Measurements from ENCODE around the gene CCHCR1. TPM values are rescaled to one million over a fixed set of nuclear protein-coding genes. Genes with fewer than 3 reads are reported as not detected.
"Not testable (repeated sequence)": the region's sequence is repeated elsewhere in the genome, so short reads cannot be mapped to it uniquely, and the experiment has no call there.

The CCHCR1 gene
- total RNA-seq, 1 experiment from 2014 or later = 31.3 TPM

- no TSS peak for BruUV-seq (replicated peaks)
- ATAC-seq (no peak; the same call in 1 of the 2 replicates), DNase-seq (peak; percentile 18)
- no peaks in the 10 kb centered on the region for H3K9me2 ChIP-seq (replicated peaks; ENCODE audit: low read length)
- ChIA-PET CTCF (no interaction called here), POLR2A (ENCODE audit: unreplicated experiment) (no interaction called here)
- no peaks in the 10 kb centered on the region for H3K27me3 ChIP-seq (ENCODE audit: low read length)
- TF ChIP-seq EZH2phosphoT487 (IDR thresholded peaks at IDR 0.05; ENCODE audit: borderline replicate concordance, low read length) = no peak
- TF ChIP-seq EZH2 (IDR thresholded peaks at IDR 0.05; ENCODE audit: low read length, unreplicated experiment) = no peak
- no peak for TF ChIP-seq CTCF (conservative IDR thresholded peaks at IDR 0.05; ENCODE audit: low read depth, low read length)
- H3K4me1 ChIP-seq (ENCODE audit: insufficient read depth, low read length) = peaks cover 5% of the 10 kb centered on the region
- H3K9ac ChIP-seq (ENCODE audit: low read length) = no peak overlapping the region
- H3K4me3 ChIP-seq (ENCODE audit: low read length) = no peak overlapping the region
- H3K79me2 ChIP-seq (ENCODE audit: low read length) = no peaks in the 10 kb centered on the region
- no peaks in the 10 kb centered on the region for H3K9me3 ChIP-seq (ENCODE audit: low read length)
- H3K4me2 ChIP-seq (ENCODE audit: low read length) = no peak overlapping the region
- H3K27ac ChIP-seq (ENCODE audit: low read length) = no peak overlapping the region
- intact Hi-C loops (cut with micrococcal nuclease) = no loop called here
- H2AFZ ChIP-seq (ENCODE audit: low read length) = no peak overlapping the region
- no peaks in the 10 kb centered on the region for H3K36me3 ChIP-seq (ENCODE audit: low read depth, low read length)
- H3F3A ChIP-seq (ENCODE audit: low read length, unreplicated experiment) = no peaks in the 10 kb centered on the region
- no peaks in the 10 kb centered on the region for H4K20me1 ChIP-seq (ENCODE audit: low read length)
Observed at GRCh38 chr6:31169123-31169857, 11.7 kb upstream of the CCHCR1 start.

GRCh38 chr6:31168606-31169005 is 11.0 kb upstream of the CCHCR1 start:
- Histone ChIP-seq H3K9ac (ENCODE audit: low read length) (no peak overlapping the region), H3K4me3 (ENCODE audit: low read length) (no peak overlapping the region), H3K27ac (ENCODE audit: low read length) (no peak overlapping the region), H3K9me2 (replicated peaks; ENCODE audit: low read length) (no peaks in the 10 kb centered on the region), H2AFZ (ENCODE audit: low read length) (no peak overlapping the region), H3K4me2 (ENCODE audit: low read length) (no peak overlapping the region), H3K36me3 (ENCODE audit: low read depth, low read length) (no peaks in the 10 kb centered on the region), H3K27me3 (ENCODE audit: low read length) (no peaks in the 10 kb centered on the region), H3K4me1 (ENCODE audit: insufficient read depth, low read length) (peaks cover 5% of the 10 kb centered on the region), H3K9me3 (ENCODE audit: low read length) (no peaks in the 10 kb centered on the region), H3K79me2 (ENCODE audit: low read length) (no peaks in the 10 kb centered on the region), H4K20me1 (ENCODE audit: low read length) (no peaks in the 10 kb centered on the region), H3F3A (ENCODE audit: low read length, unreplicated experiment) (no peaks in the 10 kb centered on the region)
- CTCF ChIA-PET = no interaction called here
- POLR2A ChIA-PET (ENCODE audit: unreplicated experiment) = interaction anchor here (0.5 kb wide), 1 partner anchor 211 kb away, joined by 3 read pairs; no protein-coding TSS in a partner anchor
- TF ChIP-seq EZH2 (IDR thresholded peaks at IDR 0.05; ENCODE audit: low read length, unreplicated experiment) = no peak
- TF ChIP-seq CTCF (conservative IDR thresholded peaks at IDR 0.05; ENCODE audit: low read depth, low read length) = no peak
- TF ChIP-seq EZH2phosphoT487 (IDR thresholded peaks at IDR 0.05; ENCODE audit: borderline replicate concordance, low read length) = no peak
- ATAC-seq = no peak
- intact Hi-C loops (cut with micrococcal nuclease) = no loop called here
- no TSS peak for BruUV-seq (replicated peaks)
- DNase-seq = no peak

- H3K9me2 ChIP-seq (replicated peaks; ENCODE audit: low read length) = no peaks in the 10 kb centered on the region
- no peak for ATAC-seq
Observed at GRCh38 chr6:31165986-31166385, 8.4 kb upstream of the CCHCR1 start.

GRCh38 chr6:31165064-31165832 is 7.6 kb upstream of the CCHCR1 start:
- H3K79me2 ChIP-seq (ENCODE audit: low read length); H3K4me2 ChIP-seq (ENCODE audit: low read length); H4K20me1 ChIP-seq (ENCODE audit: low read length); H2AFZ ChIP-seq (ENCODE audit: low read length); H3F3A ChIP-seq (ENCODE audit: low read length, unreplicated experiment); H3K4me3 ChIP-seq (ENCODE audit: low read length); intact Hi-C loops (cut with micrococcal nuclease); H3K9me3 ChIP-seq (ENCODE audit: low read length); ATAC-seq; H3K9me2 ChIP-seq (replicated peaks; ENCODE audit: low read length); H3K36me3 ChIP-seq (ENCODE audit: low read depth, low read length); DNase-seq; BruUV-seq (replicated peaks); H3K9ac ChIP-seq (ENCODE audit: low read length); H3K27ac ChIP-seq (ENCODE audit: low read length); H3K4me1 ChIP-seq (ENCODE audit: insufficient read depth, low read length); H3K27me3 ChIP-seq (ENCODE audit: low read length); POLR2A ChIA-PET (ENCODE audit: unreplicated experiment); CTCF ChIA-PET: not testable (repeated sequence)

More at GRCh38 chr6:31165986-31166385, 8.4 kb upstream of the CCHCR1 start:
- 0 out of 2 replicates have a peak, but pooled peaks cover 5% of the 10 kb centered on the region for H3K79me2 ChIP-seq (ENCODE audit: low read length)
- no peaks in the 10 kb centered on the region for H4K20me1 ChIP-seq (ENCODE audit: low read length)
- peaks cover 5% of the 10 kb centered on the region for H3K4me1 ChIP-seq (ENCODE audit: insufficient read depth, low read length)
- H3F3A ChIP-seq (ENCODE audit: low read length, unreplicated experiment) = no peaks in the 10 kb centered on the region
- H3K9me3 ChIP-seq (ENCODE audit: low read length) = no peaks in the 10 kb centered on the region
- no TSS peak for BruUV-seq (replicated peaks)
- intact Hi-C loops (cut with micrococcal nuclease) = no loop called here
- peaks cover 9% of the 10 kb centered on the region; the same call in 1 of the 2 replicates for H3K36me3 ChIP-seq (ENCODE audit: low read depth, low read length)
- CTCF ChIA-PET = no interaction called here
- H3K9ac ChIP-seq (ENCODE audit: low read length) = no peak overlapping the region
- no peaks in the 10 kb centered on the region for H3K27me3 ChIP-seq (ENCODE audit: low read length)
- H2AFZ ChIP-seq (ENCODE audit: low read length) = no peak overlapping the region
- no peak overlapping the region for H3K27ac ChIP-seq (ENCODE audit: low read length)
- H3K4me2 ChIP-seq (ENCODE audit: low read length) = no peak overlapping the region
- DNase-seq = no peak
- no peak for TF ChIP-seq EZH2phosphoT487 (IDR thresholded peaks at IDR 0.05; ENCODE audit: borderline replicate concordance, low read length)
- POLR2A ChIA-PET (ENCODE audit: unreplicated experiment) = no interaction called here
- no peak overlapping the region for H3K4me3 ChIP-seq (ENCODE audit: low read length)
